RWPE2 (cell line): ENCODE measurements around the gene CRMP1.

Source experiments
- ATAC-seq: fragments of 200-7000 bp; cut with Tn5 transposase; 3 replicates; pipeline ENCODE4 v1.9.1; 2021; ENCODE audit warnings: low read depth
- DNase-seq: peaks from one replicate; pipeline ENCODE4 v3.0.0-alpha.2; 2020; ENCODE audit warnings: low spot score
- H3K27ac ChIP-seq: fragments of 450-650 bp; 2 replicates; pipeline ENCODE4 v1.5.1; 2017; ENCODE audit warnings: mild to moderate bottlenecking; ENCODE audit not compliant: poor library complexity, severe bottlenecking
- H3K27me3 ChIP-seq: fragments of 250-450 bp; sonication (Bioruptor Pico); 2 replicates; pipeline ENCODE4 v1.5.1; 2021; ENCODE audit warnings: mild to moderate bottlenecking, moderate library complexity; ENCODE audit not compliant: insufficient read depth, poor library complexity, severe bottlenecking
- H3K36me3 ChIP-seq: fragments of 250-450 bp; sonication (Bioruptor Pico); 2 replicates; pipeline ENCODE4 v1.5.1; 2020; ENCODE audit warnings: low read depth, mild to moderate bottlenecking, moderate library complexity
- H3K4me1 ChIP-seq: fragments of 250-450 bp; sonication (Bioruptor Pico); 2 replicates; pipeline ENCODE4 v1.5.1; 2021; ENCODE audit warnings: mild to moderate bottlenecking, moderate library complexity; ENCODE audit not compliant: insufficient read depth, poor library complexity, severe bottlenecking
- H3K4me3 ChIP-seq: fragments of 250-450 bp; sonication (Bioruptor Pico); 2 replicates; pipeline ENCODE4 v1.5.1; 2021; ENCODE audit warnings: mild to moderate bottlenecking, moderate library complexity; ENCODE audit not compliant: severe bottlenecking
- H3K9me3 ChIP-seq: fragments of 250-450 bp; sonication (Bioruptor Pico); 2 replicates; pipeline ENCODE4 v1.5.1; 2021; ENCODE audit warnings: mild to moderate bottlenecking, moderate library complexity; ENCODE audit not compliant: severe bottlenecking
- CTCF ChIP-seq: fragments of 450-650 bp; IDR thresholded peaks from one replicate; pipeline ENCODE4 v1.5.1; 2017; ENCODE audit warnings: mild to moderate bottlenecking, moderate library complexity; ENCODE audit not compliant: poor library complexity, severe bottlenecking

Gene CRMP1

DNA sequence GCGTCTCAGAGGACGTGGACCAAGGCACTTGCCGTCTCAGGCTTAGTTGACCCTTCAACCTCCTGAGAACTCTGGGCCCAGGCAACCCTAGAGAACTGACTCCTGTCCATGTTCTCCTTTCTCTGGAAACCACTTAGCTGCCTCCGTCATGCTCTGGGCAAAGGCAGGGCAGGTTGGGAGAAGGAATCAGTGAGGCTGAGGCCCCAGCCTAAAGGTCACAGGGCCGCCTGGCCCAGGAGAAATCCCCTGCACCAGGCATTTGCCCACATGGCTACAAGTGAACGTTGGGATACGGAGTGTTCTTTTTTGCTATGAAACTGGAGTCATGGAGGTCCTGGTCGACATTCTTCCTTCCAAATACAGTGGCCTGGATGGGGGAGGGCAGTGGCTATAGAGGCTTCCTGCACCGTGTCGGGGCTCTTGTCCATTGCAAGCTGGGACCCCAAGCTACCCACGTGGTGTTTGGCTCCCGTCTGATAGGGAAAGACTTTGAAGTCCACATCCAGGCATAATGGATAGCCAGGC, 76.0 kb downstream of the CRMP1 start:
- ATAC-seq (no peak), DNase-seq (no peak)
- H3K4me1 ChIP-seq: no peaks in the 10 kb centered on the region
- H3K27me3 ChIP-seq: no peaks in the 10 kb centered on the region
- no peaks in the 10 kb centered on the region for H3K9me3 ChIP-seq
- H3K36me3 ChIP-seq: peaks cover 49% of the 10 kb centered on the region
- no peak overlapping the region for H3K27ac ChIP-seq
- H3K4me3 ChIP-seq: no peak overlapping the region
- TF ChIP-seq CTCF: no peak

DNA sequence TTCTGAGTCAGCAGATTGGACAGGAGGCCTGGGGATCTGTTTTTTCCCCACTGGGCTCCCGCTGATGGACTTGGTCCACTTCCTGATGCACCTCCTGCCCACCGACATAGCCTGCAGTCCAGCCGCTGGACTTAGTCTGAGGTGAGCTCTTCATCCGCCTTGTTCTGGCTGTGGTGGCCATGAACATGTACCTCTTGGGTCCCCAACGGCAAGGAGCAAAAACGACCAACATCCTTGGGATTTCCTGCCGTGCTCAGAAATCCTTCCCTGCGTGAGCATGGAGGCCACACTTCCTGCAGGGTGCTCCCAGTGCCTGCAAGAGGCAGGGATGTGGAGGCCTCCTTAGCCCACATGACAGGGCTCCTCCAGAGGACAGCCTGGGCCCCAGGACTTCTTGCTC, 76.8 kb downstream of the CRMP1 start:
- TF ChIP-seq CTCF: no peak
- Histone ChIP-seq H3K27ac (no peak overlapping the region), H3K9me3 (no peaks in the 10 kb centered on the region), H3K36me3 (peaks cover 46% of the 10 kb centered on the region), H3K4me3 (no peak overlapping the region), H3K4me1 (no peaks in the 10 kb centered on the region), H3K27me3 (no peaks in the 10 kb centered on the region)
- ATAC-seq (no peak), DNase-seq (no peak)

GRCh38 chr4:5815641-5816040, 77.2 kb downstream of the CRMP1 start:
- Histone ChIP-seq H3K9me3 (no peaks in the 10 kb centered on the region), H3K4me1 (no peaks in the 10 kb centered on the region), H3K27me3 (no peaks in the 10 kb centered on the region), H3K36me3 (peaks cover 48% of the 10 kb centered on the region), H3K4me3 (no peak overlapping the region), H3K27ac (no peak overlapping the region)
- TF ChIP-seq CTCF: no peak
- no peak for DNase-seq
- ATAC-seq: no peak

GRCh38 chr4:5814421-5814820, 78.5 kb downstream of the CRMP1 start:
- H3K9me3 ChIP-seq: no peaks in the 10 kb centered on the region
- ATAC-seq: no peak
- no peak overlapping the region for H3K27ac ChIP-seq
- DNase-seq: no peak
- H3K4me1 ChIP-seq: no peaks in the 10 kb centered on the region
- H3K4me3 ChIP-seq: no peak overlapping the region
- TF ChIP-seq CTCF: no peak
- no peaks in the 10 kb centered on the region for H3K27me3 ChIP-seq
- peaks cover 54% of the 10 kb centered on the region for H3K36me3 ChIP-seq

DNA sequence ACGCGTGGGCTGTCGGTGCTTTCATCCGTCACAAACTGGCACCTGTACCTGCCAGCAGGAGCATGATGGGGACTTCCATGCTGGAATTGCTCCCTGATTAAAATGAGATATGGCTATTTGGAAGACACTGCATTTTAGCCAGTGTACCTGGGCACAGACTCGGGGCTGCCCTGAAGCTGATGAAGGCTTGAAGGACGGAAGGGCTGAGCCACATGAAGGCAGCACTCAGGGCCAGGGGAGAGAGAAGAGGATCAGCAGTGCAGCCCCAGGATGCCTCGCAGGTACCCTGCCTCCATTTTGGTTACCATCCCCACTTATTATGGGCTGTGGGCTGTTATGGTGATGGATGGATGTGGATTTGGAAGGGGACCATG, 79.0 kb downstream of the CRMP1 start:
- no peak overlapping the region for H3K27ac ChIP-seq
- H3K4me3 ChIP-seq: no peak overlapping the region
- DNase-seq (no peak), ATAC-seq (no peak)
- no peaks in the 10 kb centered on the region for H3K4me1 ChIP-seq
- TF ChIP-seq CTCF: no peak
- no peaks in the 10 kb centered on the region for H3K9me3 ChIP-seq
- H3K27me3 ChIP-seq: no peaks in the 10 kb centered on the region
- peaks cover 58% of the 10 kb centered on the region for H3K36me3 ChIP-seq
